OCI-LY7 (cell line): ENCODE measurements around the gene MAGI1. TPM values are rescaled to one million over a fixed set of nuclear protein-coding genes. Genes with fewer than 3 reads are reported as not detected.

Source experiments
- BruUV-seq: library from RNA; stranded (reverse); fragments of 400-500 nt; replicated peaks from 2 replicates; lab custom pipeline; 2021; lab: Mats Ljungman, UMichigan
- CTCF ChIA-PET: fragments of 300-600 bp; sonication (Branson Sonifier 250); formaldehyde crosslinking; loops from one replicate; lab custom pipeline; 2022; ENCODE audit warnings: antibody characterized with exemption; ENCODE audit not compliant: unreplicated experiment; lab: Charles Lee
- POLR2A ChIA-PET: fragments of 300-600 bp; sonication (Branson Sonifier 250); formaldehyde crosslinking; loops from one replicate; lab custom pipeline; 2022; ENCODE audit warnings: antibody characterized with exemption; lab: Charles Lee
- DNase-seq: peaks from one replicate; pipeline ENCODE4 v3.0.0-alpha.2; 2015; ENCODE audit warnings: low spot score
- H2AFZ ChIP-seq: fragments of 200-600 bp; sonication (generic), shearing (Covaris generic); 2 replicates; pipeline ENCODE4 v1.6.1; 2014; ENCODE audit warnings: mild to moderate bottlenecking, antibody characterized with exemption, low read length, moderate library complexity
- H3K27ac ChIP-seq: fragments of 200-600 bp; sonication (generic); 2 replicates; pipeline ENCODE4 v1.5.1; 2014; ENCODE audit warnings: mixed run types, low read depth, mild to moderate bottlenecking, moderate library complexity, low read length, inconsistent platforms; ENCODE audit not compliant: poor library complexity, severe bottlenecking
- H3K36me3 ChIP-seq: fragments of 200-600 bp; sonication (generic); 2 replicates; pipeline ENCODE4 v1.6.1; 2014; ENCODE audit warnings: mild to moderate bottlenecking, antibody characterized with exemption, low read length, moderate library complexity, mixed read lengths; ENCODE audit not compliant: insufficient read depth
- H3K4me1 ChIP-seq: fragments of 200-600 bp; sonication (generic); 2 replicates; pipeline ENCODE4 v1.5.1; 2014; ENCODE audit warnings: mild to moderate bottlenecking, low read length; ENCODE audit not compliant: insufficient read depth, poor library complexity, severe bottlenecking
- H3K4me2 ChIP-seq: fragments of 200-600 bp; sonication (generic); 2 replicates; pipeline ENCODE4 v1.6.1; 2014; ENCODE audit warnings: mild to moderate bottlenecking, low read length
- H3K4me3 ChIP-seq: fragments of 200-600 bp; sonication (generic); 2 replicates; pipeline ENCODE4 v1.5.1; 2014; ENCODE audit warnings: mild to moderate bottlenecking, low read depth, low read length; ENCODE audit not compliant: poor library complexity, severe bottlenecking
- H3K79me2 ChIP-seq: fragments of 200-600 bp; sonication (generic); 2 replicates; pipeline ENCODE4 v1.6.1; 2016; ENCODE audit warnings: low read depth, mild to moderate bottlenecking, low read length, moderate library complexity, mixed read lengths; ENCODE audit not compliant: insufficient read depth
- H3K9me2 ChIP-seq: fragments of 200-600 bp; sonication (generic); 2 replicates; pipeline ENCODE4 v1.6.1; 2016; ENCODE audit warnings: mild to moderate bottlenecking, low read length, mixed read lengths; ENCODE audit not compliant: insufficient read depth
- H3K9me3 ChIP-seq: fragments of 200-600 bp; sonication (generic); 2 replicates; pipeline ENCODE4 v1.6.1; 2014; ENCODE audit warnings: mild to moderate bottlenecking, mixed run types, low read length, mixed read lengths
- H4K20me1 ChIP-seq: fragments of 200-600 bp; sonication (generic); 2 replicates; pipeline ENCODE4 v1.6.1; 2014; ENCODE audit warnings: mild to moderate bottlenecking, antibody characterized with exemption, low read length, moderate library complexity, mixed read lengths; ENCODE audit not compliant: insufficient read depth
- EZH2phosphoT487 ChIP-seq: fragments of 200-600 bp; sonication (generic); IDR thresholded peaks from 2 replicates; pipeline ENCODE4 v1.6.1; 2018; ENCODE audit warnings: low read depth, borderline replicate concordance, mild to moderate bottlenecking, mixed run types, antibody characterized with exemption, low read length, moderate library complexity, mixed read lengths
- intact Hi-C: fragments of 100-400 bp; cut with micrococcal nuclease; formaldehyde crosslinking; loops from one replicate; pipeline ENCODE4 v1.10.0; 2022; ENCODE audit not compliant: unreplicated experiment
- total RNA-seq, 2 experiments: library from RNA; depleted of rRNA in 1 of 2; stranded (reverse); fragments of >200 nt in 1 of 2; shearing (Covaris generic) in 1 of 2; gene quantifications; 2 replicates each; pipeline ENCODE4 v1.2.3, GENCODE V29; 2014 to 2022
- TF ChIP-seq, protein P1 (sequence below): fragments of 200-600 bp; sonication (generic); conservative IDR thresholded peaks from 2 replicates; pipeline ENCODE4 v1.5.1; 2014; ENCODE audit warnings: mild to moderate bottlenecking, antibody characterized with exemption, low read length, moderate library complexity, mixed read lengths

MAGI1 gene
- total RNA-seq, 2 experiments from 2014 or later = 0.63 to 2.5 TPM

DNA sequence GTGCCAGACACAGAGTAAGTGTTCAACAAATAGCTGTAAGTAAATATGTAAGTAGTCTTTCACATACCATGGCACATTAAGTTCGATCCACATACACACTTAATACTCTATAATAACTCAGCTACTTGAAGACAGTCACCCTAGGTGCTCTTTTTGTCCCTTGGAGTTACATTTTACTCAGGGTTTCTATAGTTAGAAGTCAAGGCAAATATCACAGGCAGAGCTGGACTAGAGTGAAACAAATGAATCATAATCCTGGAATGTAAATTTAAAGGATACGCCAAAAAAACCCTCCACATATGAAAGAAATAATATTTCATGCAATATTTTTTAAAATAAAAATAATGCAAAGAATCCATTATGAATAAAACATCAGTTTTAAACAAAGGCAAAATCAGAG lies 461.8 kb downstream of the MAGI1 start:
- no peaks in the 10 kb centered on the region for H3K9me3 ChIP-seq
- no peaks in the 10 kb centered on the region for H3K79me2 ChIP-seq
- no TSS peak for BruUV-seq
- no peaks in the 10 kb centered on the region for H3K4me1 ChIP-seq
- intact Hi-C loops = no loop called here
- no peaks in the 10 kb centered on the region for H3K9me2 ChIP-seq
- TF ChIP-seq EZH2phosphoT487 = no peak
- TF ChIP-seq, protein P1, sequence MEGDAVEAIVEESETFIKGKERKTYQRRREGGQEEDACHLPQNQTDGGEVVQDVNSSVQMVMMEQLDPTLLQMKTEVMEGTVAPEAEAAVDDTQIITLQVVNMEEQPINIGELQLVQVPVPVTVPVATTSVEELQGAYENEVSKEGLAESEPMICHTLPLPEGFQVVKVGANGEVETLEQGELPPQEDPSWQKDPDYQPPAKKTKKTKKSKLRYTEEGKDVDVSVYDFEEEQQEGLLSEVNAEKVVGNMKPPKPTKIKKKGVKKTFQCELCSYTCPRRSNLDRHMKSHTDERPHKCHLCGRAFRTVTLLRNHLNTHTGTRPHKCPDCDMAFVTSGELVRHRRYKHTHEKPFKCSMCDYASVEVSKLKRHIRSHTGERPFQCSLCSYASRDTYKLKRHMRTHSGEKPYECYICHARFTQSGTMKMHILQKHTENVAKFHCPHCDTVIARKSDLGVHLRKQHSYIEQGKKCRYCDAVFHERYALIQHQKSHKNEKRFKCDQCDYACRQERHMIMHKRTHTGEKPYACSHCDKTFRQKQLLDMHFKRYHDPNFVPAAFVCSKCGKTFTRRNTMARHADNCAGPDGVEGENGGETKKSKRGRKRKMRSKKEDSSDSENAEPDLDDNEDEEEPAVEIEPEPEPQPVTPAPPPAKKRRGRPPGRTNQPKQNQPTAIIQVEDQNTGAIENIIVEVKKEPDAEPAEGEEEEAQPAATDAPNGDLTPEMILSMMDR = no peak
- no peak overlapping the region for H3K4me3 ChIP-seq
- no peak for DNase-seq
- H3K27ac ChIP-seq = no peak overlapping the region
- H3K36me3 ChIP-seq = no peaks in the 10 kb centered on the region
- no peaks in the 10 kb centered on the region for H4K20me1 ChIP-seq
- POLR2A ChIA-PET = interaction anchor here (0.9 to 1.0 kb wide), 2 partner anchors 19 to 1760 kb away, joined by 3 read pairs; no protein-coding TSS in a partner anchor
- H2AFZ ChIP-seq = no peak overlapping the region
- H3K4me2 ChIP-seq = no peak overlapping the region
- CTCF ChIA-PET = no interaction called here

DNA sequence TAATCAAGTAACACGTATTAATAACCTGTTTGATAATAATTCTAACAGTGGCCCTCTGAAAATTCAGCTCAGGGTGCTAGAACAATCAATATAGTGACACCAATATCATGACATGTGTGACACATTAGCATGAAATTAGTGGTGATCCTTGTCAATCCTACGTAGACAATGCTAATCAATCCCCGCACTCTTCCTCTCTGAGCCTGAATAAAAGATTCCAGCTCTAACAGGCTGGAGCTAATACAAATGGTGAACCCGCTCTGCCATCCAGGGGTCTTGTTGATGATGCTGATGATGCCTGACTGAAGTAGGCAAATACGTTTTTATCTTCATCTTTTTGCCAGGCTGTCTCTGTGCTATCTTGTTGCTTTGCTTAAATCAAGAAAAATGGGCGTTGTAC lies 462.5 kb downstream of the MAGI1 start:
- Histone ChIP-seq H3K79me2 (no peaks in the 10 kb centered on the region), H4K20me1 (no peaks in the 10 kb centered on the region), H2AFZ (no peak overlapping the region), H3K9me2 (no peaks in the 10 kb centered on the region), H3K27ac (no peak overlapping the region), H3K4me2 (no peak overlapping the region), H3K4me3 (no peak overlapping the region), H3K4me1 (no peaks in the 10 kb centered on the region), H3K9me3 (no peaks in the 10 kb centered on the region), H3K36me3 (no peaks in the 10 kb centered on the region)
- ChIA-PET CTCF (no interaction called here), POLR2A (interaction anchor here (0.8 to 1.0 kb wide), 3 partner anchors 17 to 1760 kb away, joined by 3 to 4 read pairs (median 3); no protein-coding TSS in a partner anchor)
- BruUV-seq = no TSS peak
- no peak for DNase-seq
- intact Hi-C loops = no loop called here
- TF ChIP-seq EZH2phosphoT487 = no peak
- TF ChIP-seq, protein P1 = no peak

DNA sequence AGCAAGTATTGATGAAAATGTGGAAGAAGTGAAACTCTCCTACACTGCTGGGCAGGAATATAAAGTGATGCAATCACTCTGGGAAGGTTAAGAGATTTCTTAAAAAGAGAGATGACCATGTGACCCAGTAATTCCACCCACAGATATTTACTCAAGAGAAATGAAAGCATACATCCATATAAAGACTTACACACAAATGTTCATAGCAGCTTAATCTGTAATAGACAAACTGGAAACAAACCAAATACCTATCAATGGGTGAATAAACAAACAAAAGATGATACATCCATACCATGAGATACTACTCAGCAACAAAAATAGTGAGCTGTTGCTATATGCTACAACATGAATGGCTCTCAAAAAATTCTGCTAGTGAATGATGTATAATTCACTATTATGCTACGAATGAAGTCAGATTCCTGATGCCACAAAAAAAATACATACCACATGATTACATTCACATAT lies 463.3 kb downstream of the MAGI1 start:
- ChIA-PET POLR2A (interaction anchor here (0.8 kb wide), 1 partner anchor 17 kb away, joined by 4 read pairs; no protein-coding TSS in a partner anchor), CTCF (no interaction called here)
- Histone ChIP-seq H3K9me2 (no peaks in the 10 kb centered on the region), H3K4me3 (no peak overlapping the region), H4K20me1 (no peaks in the 10 kb centered on the region), H3K9me3 (no peaks in the 10 kb centered on the region), H3K27ac (no peak overlapping the region), H3K79me2 (no peaks in the 10 kb centered on the region), H3K36me3 (no peaks in the 10 kb centered on the region), H2AFZ (no peak overlapping the region), H3K4me2 (no peak overlapping the region), H3K4me1 (no peaks in the 10 kb centered on the region)
- intact Hi-C loops = no loop called here
- no peak for TF ChIP-seq EZH2phosphoT487
- TF ChIP-seq, protein P1 = no peak
- DNase-seq = no peak
- BruUV-seq = no TSS peak
